H1 (cell line): Measurements from ENCODE around the gene PID1. TPM values are rescaled to one million over a fixed set of nuclear protein-coding genes. Genes with fewer than 3 reads are reported as not detected.

Source experiments
- ASH2L ChIP-seq: fragments of 200-600, 300-600 bp; sonication (generic); IDR thresholded peaks from one replicate; pipeline ENCODE4 v1.7.1; 2017; ENCODE audit warnings: low read length
- BCL11A ChIP-seq, 2 experiments: IDR thresholded peaks; one replicate each; pipeline ENCODE4 v1.6.1; 2011; ENCODE audit warnings: low read depth in 2 of 2, low read length in 2 of 2, mild to moderate bottlenecking in 2 of 2
- CHD7 ChIP-seq: fragments of 300-600 bp; sonication (generic); IDR thresholded peaks from 2 replicates; pipeline ENCODE4 v1.7.1; 2012; ENCODE audit warnings: low read length, moderate library complexity, mild to moderate bottlenecking, inconsistent platforms; ENCODE audit not compliant: insufficient replicate concordance
- CREB1 ChIP-seq: IDR thresholded peaks from 2 replicates; pipeline ENCODE4 v1.6.1; 2012; ENCODE audit warnings: inconsistent platforms
- KDM1A ChIP-seq: fragments of 200-600, 300-600 bp; sonication (generic); IDR thresholded peaks from 2 replicates; pipeline ENCODE4 v1.7.1; 2016; ENCODE audit warnings: mild to moderate bottlenecking, low read length, borderline replicate concordance
- NANOG ChIP-seq: IDR thresholded peaks from 2 replicates; pipeline ENCODE4 v1.6.1; 2011; ENCODE audit warnings: low read length, low read depth, mild to moderate bottlenecking, inconsistent platforms; ENCODE audit not compliant: insufficient read depth, poor library complexity, severe bottlenecking
- NRF1 ChIP-seq: IDR thresholded peaks from 2 replicates; pipeline ENCODE4 v1.6.1; 2011; ENCODE audit warnings: mild to moderate bottlenecking, low read depth, low read length, improper control_type of control experiment
- POLR2A ChIP-seq, 2 experiments: IDR thresholded peaks; 1 replicate in 1 of 2; 2 replicates in 1 of 2; pipeline ENCODE4 v1.6.1; 2011; ENCODE audit warnings: low read depth in 2 of 2, low read length in 2 of 2, mild to moderate bottlenecking in 2 of 2; ENCODE audit errors: control extremely low read depth in 1 of 2
- POLR2AphosphoS5 ChIP-seq: IDR thresholded peaks from 2 replicates; pipeline ENCODE4 v1.6.1; 2011; ENCODE audit warnings: low read depth, low read length
- SIN3A ChIP-seq, 2 experiments: IDR thresholded peaks in 1 of 2; conservative IDR thresholded peaks in 1 of 2; 2 replicates each; pipeline ENCODE4 v1.6.1; 2011 to 2012; ENCODE audit warnings: low read length in 2 of 2, improper control_type of control experiment in 1 of 2, low read depth in 1 of 2, mild to moderate bottlenecking in 1 of 2
- TAF1 ChIP-seq: IDR thresholded peaks from 2 replicates; pipeline ENCODE4 v1.6.1; 2011; ENCODE audit warnings: mild to moderate bottlenecking, low read depth, low read length
- TCF12 ChIP-seq: IDR thresholded peaks from 2 replicates; pipeline ENCODE4 v1.6.1; 2011; ENCODE audit warnings: low read depth, mild to moderate bottlenecking, low read length
- polyA plus RNA-seq, 7 experiments: library from polyadenylated mRNA; depleted of rRNA in 3 of 7; stranded (reverse) in 5 of 7; unstranded in 2 of 7; fragments of >200 nt in 5 of 7; fragments of 200-250 nt in 2 of 7; gene quantifications; 1 replicate in 5 of 7; 2 replicates in 1 of 7; 4 replicates in 1 of 7; pipeline versions ENCODE4 v1.2.1 to v1.2.3, GENCODE V29; 2011 to 2013; ENCODE audit warnings: missing spikeins in 2 of 7, mixed read lengths in 2 of 7
- total RNA-seq: library from RNA; stranded (reverse); fragmentation: NEBNext Ultra II Directional; extraction: Animal tissue kit (Norgen Biotek cat#: 25700); gene quantifications from 2 replicates; pipeline ENCODE4 v1.2.1, GENCODE V29; 2021

PID1 gene
- total and polyA plus RNA-seq, 2 of the 8 experiments (the other 6 are each of a cell fraction or from before 2014, with no cell fraction given): 1.5 to 3.3 TPM

DNA sequence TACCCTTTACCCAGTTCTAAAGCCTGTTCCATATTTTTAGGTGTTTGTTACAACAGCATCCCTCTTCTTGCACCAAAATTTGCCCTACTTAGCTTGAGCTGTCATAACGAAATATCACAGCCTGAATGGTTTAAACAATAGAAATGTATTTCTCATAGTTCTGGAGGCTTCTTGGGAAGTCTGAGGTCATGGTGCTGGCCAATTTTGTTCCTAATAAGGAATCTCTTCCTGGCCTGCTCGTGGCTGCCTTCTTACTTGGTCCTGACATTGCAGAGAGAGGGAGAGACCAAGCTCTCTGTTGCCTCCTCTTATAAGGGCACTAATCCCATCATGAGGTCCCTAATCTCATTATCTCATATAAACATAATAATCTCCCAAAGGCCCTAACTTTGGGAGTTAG is 267.8 kb downstream of the PID1 start (continued):
- TF ChIP-seq CHD7 (no peak), ASH2L (no peak), TCF12 (no peak), KDM1A (no peak), TAF1 (no peak), NANOG (no peak), CREB1 (no peak), NRF1 (no peak), POLR2A (IDR thresholded peaks at IDR 0.05; ENCODE audit: control extremely low read depth in 1 of 2, low read depth in 2 of 2, low read length in 2 of 2) (no peak), BCL11A (IDR thresholded peaks at IDR 0.05; ENCODE audit: low read depth in 2 of 2, low read length in 2 of 2) (no peak), POLR2AphosphoS5 (no peak), SIN3A (conservative IDR thresholded peaks at IDR 0.05 in 1 of 2, IDR thresholded peaks at IDR 0.05 in 1 of 2; ENCODE audit: low read depth in 1 of 2, low read length in 2 of 2) (no peak)
